AG04449 (cell line): ENCODE data around the gene ADORA1.

Experiments
- CTCF ChIA-PET: fragments of 350-600 bp; formaldehyde crosslinking; extraction: SDS; loops from one replicate; lab custom pipeline; 2021; ENCODE audit warnings: antibody characterized with exemption; lab: Yijun Ruan, JAX
- POLR2A ChIA-PET: fragments of 400-600, 350-600 bp; formaldehyde crosslinking; extraction: SDS; loops from one replicate; lab custom pipeline; 2020; ENCODE audit warnings: antibody characterized with exemption, inconsistent platforms; lab: Yijun Ruan, JAX
- DNase-seq: peaks from one replicate; pipeline ENCODE4 v3.0.0-alpha.2; 2010; ENCODE audit warnings: low read depth, low spot score
- H3K4me3 ChIP-seq: 2 replicates; pipeline ENCODE4 v1.5.1; 2011; ENCODE audit warnings: low read depth, mild to moderate bottlenecking, control low read depth, low read length
- CTCF ChIP-seq: IDR thresholded peaks from one replicate; pipeline ENCODE4 v1.5.1; 2011; ENCODE audit warnings: mild to moderate bottlenecking, moderate library complexity, low read length, control low read depth, inconsistent platforms; ENCODE audit not compliant: insufficient read depth; ENCODE audit errors: missing control alignments

ADORA1 gene

DNA sequence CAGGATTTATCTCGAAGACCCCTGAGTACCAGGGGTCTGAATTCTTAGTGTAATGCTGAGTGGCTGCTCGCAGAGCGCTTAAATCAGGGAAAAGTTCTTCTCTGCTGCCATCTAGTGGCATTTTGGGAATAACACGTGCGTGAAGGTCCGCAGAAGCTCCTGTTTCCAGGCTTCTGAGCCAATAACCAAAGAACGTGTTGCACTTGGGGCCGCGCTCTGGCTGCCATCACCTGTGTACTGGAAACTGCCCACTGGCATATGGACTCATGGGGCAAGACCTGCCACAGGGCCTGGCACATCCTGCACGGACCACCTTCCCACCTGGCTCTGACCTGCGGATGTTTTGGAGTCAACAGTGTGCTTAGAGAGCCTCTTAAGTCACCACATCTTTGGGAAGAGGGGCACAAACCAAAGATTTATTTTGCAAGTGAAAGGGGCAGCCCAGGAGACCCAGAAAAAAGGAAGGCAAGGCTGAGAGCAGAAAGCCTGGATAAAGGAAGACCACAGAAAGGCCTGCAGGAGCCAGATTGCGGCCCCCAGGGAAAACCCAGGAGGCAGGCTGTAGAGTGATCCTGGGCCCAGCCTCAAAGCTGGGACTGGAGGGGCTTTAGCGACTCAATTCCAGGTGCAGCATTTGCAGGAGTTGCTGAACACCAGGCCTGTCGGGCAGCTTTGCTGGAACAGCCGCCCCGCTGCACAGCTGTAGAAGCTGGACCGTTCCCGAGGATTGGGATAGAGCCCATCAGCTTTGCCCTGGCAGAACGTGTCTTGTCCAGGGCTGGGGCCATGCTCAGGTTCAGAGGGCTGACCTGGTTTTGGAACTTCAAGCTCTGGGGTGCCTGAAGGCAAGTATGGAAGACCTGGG lies 89.0 kb downstream of the ADORA1 start:
- no peak overlapping the region for H3K4me3 ChIP-seq
- POLR2A ChIA-PET, result interaction anchor here (0.6 kb wide), 1 partner anchor 203 kb away, joined by 3 read pairs; no protein-coding TSS in a partner anchor

More for the DNA sequence above, 89.0 kb downstream of the ADORA1 start:
- no peak for DNase-seq
- CTCF ChIA-PET, result interaction anchor here (0.6 to 25.8 kb wide), 53 partner anchors 9 to 194 kb away, joined by 3 to 594 read pairs (median 6); partner anchors contain the start of genes ADORA1, MYBPH, MYOG and PPFIA4
- TF ChIP-seq CTCF, result peak; percentile 56
